Stimulated activated CD4-positive, alpha-beta T cell treated with anti-CD3 and anti-CD28 coated beads, Interleukin-4, amount 100 ng/mL, for 48 hours (primary cell): Measurements from ENCODE around the gene OR5H2.
"Not testable (repeated sequence)": the region's sequence is repeated elsewhere in the genome, so short reads cannot be mapped to it uniquely, and the experiment has no call there.

Experiments used
- DNase-seq, 2 donors: peaks; one replicate each; pipeline ENCODE4 v3.0.0-alpha.2; 2020; ENCODE audit warnings: low read depth in 2 of 2

Gene OR5H2

GRCh38 chr3:98282205-98282604 is at the start of gene OR5H2:
OR5H2 (plus strand) TSS chr3:98282505; CDS start chr3:98282903, 398 bp downstream.
- DNase-seq, result no peak

- no peak for DNase-seq
These were observed 48.8 kb upstream of the OR5H2 start for GRCh38 chr3:98233468-98233867.

- DNase-seq, result no peak
These were observed 42.2 kb upstream of the OR5H2 start for GRCh38 chr3:98240131-98240530.

- DNase-seq, result no peak
These were observed 40.1 kb upstream of the OR5H2 start for GRCh38 chr3:98242155-98242554.

- DNase-seq, result no peak
These were observed 38.5 kb upstream of the OR5H2 start for GRCh38 chr3:98243843-98244242.

- DNase-seq, result no peak
These were observed 36.2 kb upstream of the OR5H2 start for GRCh38 chr3:98246142-98246541.

GRCh38 chr3:98256026-98256425 is 26.3 kb upstream of the OR5H2 start:
- DNase-seq, result not testable (repeated sequence)

- no peak for DNase-seq
These were observed 22.6 kb upstream of the OR5H2 start for GRCh38 chr3:98259707-98260106.

- DNase-seq, result no peak
These were observed 20.3 kb upstream of the OR5H2 start for GRCh38 chr3:98262046-98262445.

GRCh38 chr3:98263944-98264343 is 18.4 kb upstream of the OR5H2 start, which contains the start of gene OR5H6:
OR5H6 (plus strand) TSS chr3:98264244; CDS start chr3:98264333, 89 bp downstream.
- DNase-seq, result no peak

- DNase-seq, result no peak
These were observed 12.5 kb upstream of the OR5H2 start for GRCh38 chr3:98269846-98270245.

GRCh38 chr3:98272126-98272525 is 10.2 kb upstream of the OR5H2 start:
- DNase-seq, result no peak

- DNase-seq, result no peak
These were observed 7.4 kb upstream of the OR5H2 start for GRCh38 chr3:98274914-98275313.

GRCh38 chr3:98290916-98291315 is 8.6 kb downstream of the OR5H2 start:
- no peak for DNase-seq

GRCh38 chr3:98291332-98291957 is 9.1 kb downstream of the OR5H2 start:
- DNase-seq, result no peak

- DNase-seq, result no peak
These were observed 39.8 kb downstream of the OR5H2 start for GRCh38 chr3:98322101-98322500.

GRCh38 chr3:98322686-98323085 is 40.4 kb downstream of the OR5H2 start:
- no peak for DNase-seq

- DNase-seq, result no peak
These were observed 41.1 kb downstream of the OR5H2 start for GRCh38 chr3:98323425-98323824.

GRCh38 chr3:98325055-98325454 is 42.8 kb downstream of the OR5H2 start:
- DNase-seq, result no peak

- no peak for DNase-seq
These were observed 44.0 kb downstream of the OR5H2 start for GRCh38 chr3:98326105-98326893.

- no peak for DNase-seq
These were observed 44.6 kb downstream of the OR5H2 start for GRCh38 chr3:98326945-98327344.

GRCh38 chr3:98328933-98329332 is 46.6 kb downstream of the OR5H2 start:
- DNase-seq, result no peak

GRCh38 chr3:98329392-98330124 is 47.3 kb downstream of the OR5H2 start:
- peak; percentile 16 to 18 for DNase-seq
